ENCODE results near the gene ARID1B.

Gene ARID1B

GRCh38 chr6:156955494-156956183 lies 178.5 kb downstream of the ARID1B start:
- H3K27me3 ChIP-seq (ENCODE audit: control insufficient read depth in 3 of 3, insufficient read depth in 3 of 3, low read depth in 1 of 3, low read length in 3 of 3): no peaks in the 10 kb centered on the region
- H2AFZ ChIP-seq (ENCODE audit: low read length): no peak overlapping the region
- H3K27ac ChIP-seq (replicated peaks; ENCODE audit: low read length): no peak overlapping the region
- H2AK5ac ChIP-seq (ENCODE audit: low read depth, low read length): no peak overlapping the region
- DNase-seq (ENCODE audit: low spot score): no peak
- H3K4me1 ChIP-seq (ENCODE audit: control insufficient read depth in 2 of 2, insufficient read depth in 1 of 2, low read depth in 1 of 2, low read length in 2 of 2): peaks cover 9 to 21% of the 10 kb centered on the region in 2 donors
- H3K23ac ChIP-seq (ENCODE audit: low read depth, low read length, poor library complexity): no peak overlapping the region
- no peaks in the 10 kb centered on the region for H3K9me3 ChIP-seq (replicated peaks in 1 of 2; ENCODE audit: control insufficient read depth in 2 of 2, insufficient read depth in 1 of 2, low read depth in 1 of 2, low read length in 2 of 2)
- H3K4ac ChIP-seq (ENCODE audit: low read length): no peak overlapping the region
- H3K18ac ChIP-seq (ENCODE audit: low read length): no peak overlapping the region
- H3K36me3 ChIP-seq (replicated peaks in 1 of 2; ENCODE audit: control insufficient read depth in 2 of 2, insufficient read depth in 2 of 2, low read length in 2 of 2): no peaks in the 10 kb centered on the region
- H2BK15ac ChIP-seq (ENCODE audit: low read length): no peak overlapping the region
- no peak overlapping the region for H4K91ac ChIP-seq (ENCODE audit: low read depth, low read length, poor library complexity)
- no peak overlapping the region for H3K4me2 ChIP-seq (ENCODE audit: insufficient read depth, low read length, poor library complexity, severe bottlenecking)
- no peak overlapping the region for H3K4me3 ChIP-seq (ENCODE audit: low read length in 2 of 2)
- H3K79me1 ChIP-seq (ENCODE audit: low read depth, low read length): peaks cover 9% of the 10 kb centered on the region
- no peak overlapping the region for H2BK120ac ChIP-seq (ENCODE audit: low read depth, low read length)
- H3K14ac ChIP-seq (ENCODE audit: low read length): no peak overlapping the region
- H2BK5ac ChIP-seq (ENCODE audit: low read length): no peak overlapping the region
- WGBS, 2 donors (ENCODE audit: extremely low coverage in 2 of 2, insufficient read length in 2 of 2, insufficient replicate concordance in 1 of 2): no CpG with 5 or more reads among the region's 6 CpGs
- H3K9ac ChIP-seq (ENCODE audit: low read depth, low read length, poor library complexity): no peak overlapping the region
- H4K8ac ChIP-seq (ENCODE audit: low read depth, low read length): no peak overlapping the region
- H2BK12ac ChIP-seq (ENCODE audit: low read length): no peak overlapping the region

GRCh38 chr6:156956286-156956685 lies 179.1 kb downstream of the ARID1B start:
- Histone ChIP-seq H3K79me1 (ENCODE audit: low read depth, low read length) (peaks cover 11% of the 10 kb centered on the region), H3K18ac (ENCODE audit: low read length) (no peak overlapping the region), H2BK120ac (ENCODE audit: low read depth, low read length) (no peak overlapping the region), H3K23ac (ENCODE audit: low read depth, low read length, poor library complexity) (no peak overlapping the region), H3K14ac (ENCODE audit: low read length) (no peak overlapping the region), H3K36me3 (replicated peaks in 1 of 2; ENCODE audit: control insufficient read depth in 2 of 2, insufficient read depth in 2 of 2, low read length in 2 of 2) (no peaks in the 10 kb centered on the region), H3K9me3 (replicated peaks in 1 of 2; ENCODE audit: control insufficient read depth in 2 of 2, insufficient read depth in 1 of 2, low read depth in 1 of 2, low read length in 2 of 2) (no peaks in the 10 kb centered on the region), H3K4me1 (ENCODE audit: control insufficient read depth in 2 of 2, insufficient read depth in 1 of 2, low read depth in 1 of 2, low read length in 2 of 2) (peaks cover 9 to 21% of the 10 kb centered on the region in 2 donors), H2AK5ac (ENCODE audit: low read depth, low read length) (no peak overlapping the region), H3K4me2 (ENCODE audit: insufficient read depth, low read length, poor library complexity, severe bottlenecking) (no peak overlapping the region), H3K27me3 (ENCODE audit: control insufficient read depth in 3 of 3, insufficient read depth in 3 of 3, low read depth in 1 of 3, low read length in 3 of 3) (no peaks in the 10 kb centered on the region), H4K8ac (ENCODE audit: low read depth, low read length) (no peak overlapping the region), H4K91ac (ENCODE audit: low read depth, low read length, poor library complexity) (no peak overlapping the region), H2BK12ac (ENCODE audit: low read length) (no peak overlapping the region), H2BK5ac (ENCODE audit: low read length) (no peak overlapping the region), H3K27ac (replicated peaks; ENCODE audit: low read length) (no peak overlapping the region), H3K9ac (ENCODE audit: low read depth, low read length, poor library complexity) (no peak overlapping the region), H2AFZ (ENCODE audit: low read length) (no peak overlapping the region), H2BK15ac (ENCODE audit: low read length) (no peak overlapping the region), H3K4me3 (ENCODE audit: low read length in 2 of 2) (no peak overlapping the region), H3K4ac (ENCODE audit: low read length) (no peak overlapping the region)
- no peak for DNase-seq (ENCODE audit: low spot score)

- Histone ChIP-seq H2AFZ (ENCODE audit: low read length) (no peak overlapping the region), H3K23ac (ENCODE audit: low read depth, low read length, poor library complexity) (no peak overlapping the region), H2BK12ac (ENCODE audit: low read length) (no peak overlapping the region), H3K79me1 (ENCODE audit: low read depth, low read length) (peaks cover 11% of the 10 kb centered on the region), H2BK15ac (ENCODE audit: low read length) (no peak overlapping the region), H4K8ac (ENCODE audit: low read depth, low read length) (no peak overlapping the region), H3K9ac (ENCODE audit: low read depth, low read length, poor library complexity) (no peak overlapping the region), H3K27ac (replicated peaks; ENCODE audit: low read length) (no peak overlapping the region), H3K4me2 (ENCODE audit: insufficient read depth, low read length, poor library complexity, severe bottlenecking) (no peak overlapping the region), H2BK5ac (ENCODE audit: low read length) (no peak overlapping the region), H2AK5ac (ENCODE audit: low read depth, low read length) (no peak overlapping the region), H3K14ac (ENCODE audit: low read length) (no peak overlapping the region), H2BK120ac (ENCODE audit: low read depth, low read length) (no peak overlapping the region), H3K9me3 (replicated peaks in 1 of 2; ENCODE audit: control insufficient read depth in 2 of 2, insufficient read depth in 1 of 2, low read depth in 1 of 2, low read length in 2 of 2) (no peaks in the 10 kb centered on the region), H3K4ac (ENCODE audit: low read length) (no peak overlapping the region), H3K36me3 (replicated peaks in 1 of 2; ENCODE audit: control insufficient read depth in 2 of 2, insufficient read depth in 2 of 2, low read length in 2 of 2) (no peaks in the 10 kb centered on the region), H3K4me1 (ENCODE audit: control insufficient read depth in 2 of 2, insufficient read depth in 1 of 2, low read depth in 1 of 2, low read length in 2 of 2) (peaks cover 5 to 10% of the 10 kb centered on the region in 2 donors), H3K27me3 (ENCODE audit: control insufficient read depth in 3 of 3, insufficient read depth in 3 of 3, low read depth in 1 of 3, low read length in 3 of 3) (no peaks in the 10 kb centered on the region), H4K91ac (ENCODE audit: low read depth, low read length, poor library complexity) (no peak overlapping the region), H3K18ac (ENCODE audit: low read length) (no peak overlapping the region), H3K4me3 (ENCODE audit: low read length in 2 of 2) (no peak overlapping the region)
- WGBS, 2 donors (ENCODE audit: extremely low coverage in 2 of 2, insufficient read length in 2 of 2, insufficient replicate concordance in 1 of 2): no CpG with 5 or more reads among the region's 3 CpGs
- no peak for DNase-seq (ENCODE audit: low spot score)
Observed at GRCh38 chr6:156957931-156958547, 180.9 kb downstream of the ARID1B start.

- Histone ChIP-seq H3K9ac (ENCODE audit: low read depth, low read length, poor library complexity) (no peak overlapping the region), H2BK120ac (ENCODE audit: low read depth, low read length) (no peak overlapping the region), H3K18ac (ENCODE audit: low read length) (no peak overlapping the region), H2AFZ (ENCODE audit: low read length) (no peak overlapping the region), H3K4me1 (ENCODE audit: control insufficient read depth in 2 of 2, insufficient read depth in 1 of 2, low read depth in 1 of 2, low read length in 2 of 2) (peaks cover 0 to 4% of the 10 kb centered on the region in 2 donors), H4K8ac (ENCODE audit: low read depth, low read length) (no peak overlapping the region), H2BK5ac (ENCODE audit: low read length) (no peak overlapping the region), H4K91ac (ENCODE audit: low read depth, low read length, poor library complexity) (no peak overlapping the region), H3K23ac (ENCODE audit: low read depth, low read length, poor library complexity) (no peak overlapping the region), H2AK5ac (ENCODE audit: low read depth, low read length) (no peak overlapping the region), H3K4me3 (ENCODE audit: low read length in 2 of 2) (no peak overlapping the region), H3K14ac (ENCODE audit: low read length) (no peak overlapping the region), H3K27me3 (ENCODE audit: control insufficient read depth in 3 of 3, insufficient read depth in 3 of 3, low read depth in 1 of 3, low read length in 3 of 3) (no peaks in the 10 kb centered on the region), H3K36me3 (replicated peaks in 1 of 2; ENCODE audit: control insufficient read depth in 2 of 2, insufficient read depth in 2 of 2, low read length in 2 of 2) (no peaks in the 10 kb centered on the region), H3K27ac (replicated peaks; ENCODE audit: low read length) (no peak overlapping the region), H2BK15ac (ENCODE audit: low read length) (no peak overlapping the region), H3K79me1 (ENCODE audit: low read depth, low read length) (peaks cover 10% of the 10 kb centered on the region), H3K4ac (ENCODE audit: low read length) (no peak overlapping the region), H3K4me2 (ENCODE audit: insufficient read depth, low read length, poor library complexity, severe bottlenecking) (no peak overlapping the region), H2BK12ac (ENCODE audit: low read length) (no peak overlapping the region), H3K9me3 (replicated peaks in 1 of 2; ENCODE audit: control insufficient read depth in 2 of 2, insufficient read depth in 1 of 2, low read depth in 1 of 2, low read length in 2 of 2) (no peaks in the 10 kb centered on the region)
- DNase-seq (ENCODE audit: low spot score): no peak
Observed at GRCh38 chr6:156960525-156960924, 183.3 kb downstream of the ARID1B start.
